NCI-H510A treated with DMSO at 0.1 percent for 48 hours (cell line): ENCODE results near the gene PIAS4.
"Not testable (repeated sequence)": the region's sequence is repeated elsewhere in the genome, so short reads cannot be mapped to it uniquely, and the experiment has no call there.

Source experiments
- DNase-seq: peaks from one replicate; lab custom pipeline; 2025; lab: John Stamatoyannopoulos, UW

The PIAS4 gene

GRCh38 chr19:4007021-4007835, at the start of gene PIAS4:
PIAS4 (plus strand) TSS chr19:4007736; CDS start chr19:4007761, 25 bp downstream.
- peak; percentile 95 for DNase-seq

GRCh38 chr19:3958836-3959765, 48.4 kb upstream of the PIAS4 start:
- DNase-seq, result no peak

GRCh38 chr19:3959766-3960131, 47.8 kb upstream of the PIAS4 start:
- no peak for DNase-seq

- no peak for DNase-seq
These were observed 46.5 kb upstream of the PIAS4 start for GRCh38 chr19:3961007-3961406.

GRCh38 chr19:3963458-3964255, 43.9 kb upstream of the PIAS4 start:
- no peak for DNase-seq

- DNase-seq, result no peak
These were observed 43.0 kb upstream of the PIAS4 start for GRCh38 chr19:3964256-3965194.

- no peak for DNase-seq
These were observed 41.2 kb upstream of the PIAS4 start for GRCh38 chr19:3966051-3967017.

GRCh38 chr19:3967983-3968382, 39.6 kb upstream of the PIAS4 start:
- not testable (repeated sequence) for DNase-seq

- peak; percentile 77 for DNase-seq
These were observed 38.7 kb upstream of the PIAS4 start for GRCh38 chr19:3968556-3969434.

GRCh38 chr19:3969435-3970312, 37.9 kb upstream of the PIAS4 start:
- peak; percentile 52 for DNase-seq

GRCh38 chr19:3970313-3970807, 37.2 kb upstream of the PIAS4 start:
- no peak for DNase-seq

GRCh38 chr19:3970808-3971598, 36.5 kb upstream of the PIAS4 start, which contains the start of gene DAPK3:
DAPK3 (minus strand) TSS chr19:3971099; CDS start chr19:3969735, 1,364 bp downstream.
- DNase-seq, result peak; percentile 98

GRCh38 chr19:3975144-3975543, 32.4 kb upstream of the PIAS4 start:
- no peak for DNase-seq

- DNase-seq, result no peak
These were observed 31.9 kb upstream of the PIAS4 start for GRCh38 chr19:3975637-3976087.

- no peak for DNase-seq
These were observed 30.9 kb upstream of the PIAS4 start for GRCh38 chr19:3976495-3977241.
